WTC11 (cell line): ENCODE measurements around the gene PNMA1. TPM values are rescaled to one million over a fixed set of nuclear protein-coding genes. Genes with fewer than 3 reads are reported as not detected.

Experiments
- ATAC-seq: fragments of 200-7000 bp; cut with Tn5 transposase; 2 replicates; pipeline ENCODE4 v1.10.0; 2021; ENCODE audit warnings: mild to moderate bottlenecking, moderate library complexity
- CTCF ChIA-PET: fragments of 300-600 bp; sonication (Branson Sonifier 250); formaldehyde crosslinking; loops from one replicate; lab custom pipeline; 2021; ENCODE audit warnings: antibody characterized with exemption; lab: Charles Lee
- POLR2A ChIA-PET: fragments of 350-600 bp; sonication (Branson Sonifier 250); formaldehyde crosslinking; loops from one replicate; lab custom pipeline; 2021; ENCODE audit warnings: antibody characterized with exemption; lab: Charles Lee
- DNase-seq: peaks from one replicate; pipeline ENCODE4 v3.0.0; 2021; ENCODE audit warnings: low spot score
- H3K27ac Mint-ChIP-seq: 2 replicates; pipeline ENCODE4 v1.8.0; 2021; ENCODE audit warnings: mixed read lengths
- H3K27me3 Mint-ChIP-seq: 2 replicates; pipeline ENCODE4 v1.8.0; 2021; ENCODE audit warnings: low read depth, mild to moderate bottlenecking, moderate library complexity, mixed read lengths
- H3K36me3 Mint-ChIP-seq: 2 replicates; pipeline ENCODE4 v1.8.0; 2021; ENCODE audit warnings: mixed read lengths
- H3K4me1 Mint-ChIP-seq: 2 replicates; pipeline ENCODE4 v1.8.0; 2022; ENCODE audit warnings: mixed read lengths
- H3K4me3 Mint-ChIP-seq: 2 replicates; pipeline ENCODE4 v1.8.0; 2021; ENCODE audit warnings: mild to moderate bottlenecking, moderate library complexity, mixed read lengths
- H3K9me3 Mint-ChIP-seq: 2 replicates; pipeline ENCODE4 v1.8.0; 2021; ENCODE audit warnings: mixed read lengths
- AFF4 ChIP-seq: sonication (generic); formaldehyde crosslinking; IDR thresholded peaks from 2 replicates; pipeline ENCODE4 v1.8.1; 2023; ENCODE audit warnings: mild to moderate bottlenecking, missing genetic modification reagents, borderline replicate concordance
- ATF1 ChIP-seq: sonication (generic); formaldehyde crosslinking; IDR thresholded peaks from 2 replicates; pipeline ENCODE4 v1.8.1; 2023; ENCODE audit warnings: mild to moderate bottlenecking, moderate library complexity, missing genetic modification reagents
- ATF6 ChIP-seq: sonication (generic); formaldehyde crosslinking; IDR thresholded peaks from 2 replicates; pipeline ENCODE4 v1.8.1; 2023; ENCODE audit warnings: mild to moderate bottlenecking, missing genetic modification reagents
- CREB1 ChIP-seq: sonication (generic); formaldehyde crosslinking; IDR thresholded peaks from 2 replicates; pipeline ENCODE4 v1.8.0; 2023; ENCODE audit warnings: mild to moderate bottlenecking, missing genetic modification reagents
- EMX1 ChIP-seq: fragments of 250-450 bp; sonication (Bioruptor Pico); IDR thresholded peaks from 2 replicates; pipeline ENCODE4 v1.8.0; 2021; ENCODE audit warnings: mild to moderate bottlenecking
- FOXP1 ChIP-seq: sonication (generic); formaldehyde crosslinking; IDR thresholded peaks from 2 replicates; pipeline ENCODE4 v1.8.0; 2022; ENCODE audit warnings: missing genetic modification reagents, mild to moderate bottlenecking, moderate library complexity, borderline replicate concordance
- KAT7 ChIP-seq: sonication (generic); formaldehyde crosslinking; IDR thresholded peaks from 2 replicates; pipeline ENCODE4 v1.8.1; 2023; ENCODE audit warnings: missing genetic modification reagents, mild to moderate bottlenecking, borderline replicate concordance
- MAX ChIP-seq: sonication (generic); formaldehyde crosslinking; IDR thresholded peaks from 2 replicates; pipeline ENCODE4 v1.8.0; 2022; ENCODE audit warnings: mild to moderate bottlenecking, missing genetic modification reagents
- NR1H2 ChIP-seq: sonication (generic); formaldehyde crosslinking; IDR thresholded peaks from 2 replicates; pipeline ENCODE4 v1.9.0; 2021; ENCODE audit warnings: mild to moderate bottlenecking, moderate library complexity, missing genetic modification reagents
- NR2C2 ChIP-seq: sonication (generic); formaldehyde crosslinking; IDR thresholded peaks from 2 replicates; pipeline ENCODE4 v1.8.0; 2022; ENCODE audit warnings: mild to moderate bottlenecking, missing genetic modification reagents
- NR3C1 ChIP-seq: sonication (generic); formaldehyde crosslinking; conservative IDR thresholded peaks from 2 replicates; pipeline ENCODE4 v1.8.1; 2023; ENCODE audit warnings: low read depth, mild to moderate bottlenecking, missing genetic modification reagents
- RELA ChIP-seq: sonication (generic); formaldehyde crosslinking; IDR thresholded peaks from 2 replicates; pipeline ENCODE4 v1.8.1; 2022; ENCODE audit warnings: missing genetic modification reagents, mild to moderate bottlenecking, borderline replicate concordance
- SOX15 ChIP-seq: fragments of 250-450 bp; sonication (Bioruptor Pico); IDR thresholded peaks from 2 replicates; pipeline ENCODE4 v1.9.0; 2021; ENCODE audit warnings: mild to moderate bottlenecking
- TEAD1 ChIP-seq: sonication (generic); formaldehyde crosslinking; IDR thresholded peaks from 2 replicates; pipeline ENCODE4 v1.8.0; 2022; ENCODE audit warnings: mild to moderate bottlenecking, missing genetic modification reagents
- ZBTB21 ChIP-seq: sonication (generic); formaldehyde crosslinking; IDR thresholded peaks from 2 replicates; pipeline ENCODE4 v1.8.1; 2023; ENCODE audit warnings: mild to moderate bottlenecking, missing genetic modification reagents, borderline replicate concordance
- ZNF138 ChIP-seq: sonication (generic); formaldehyde crosslinking; conservative IDR thresholded peaks from 2 replicates; pipeline ENCODE4 v1.8.1; 2022; ENCODE audit warnings: mild to moderate bottlenecking, moderate library complexity, missing genetic modification reagents
- ZNF219 ChIP-seq: sonication (generic); formaldehyde crosslinking; IDR thresholded peaks from 2 replicates; pipeline ENCODE4 v1.8.0; 2023; ENCODE audit warnings: missing genetic modification reagents, mild to moderate bottlenecking, borderline replicate concordance
- ZNF423 ChIP-seq: fragments of 250-450 bp; sonication (Bioruptor Pico); IDR thresholded peaks from 2 replicates; pipeline ENCODE4 v2.1.2; 2022; ENCODE audit warnings: mild to moderate bottlenecking, moderate library complexity
- ZNF425 ChIP-seq: fragments of 250-450 bp; sonication (Bioruptor Pico); conservative IDR thresholded peaks from 2 replicates; pipeline ENCODE4 v1.9.0; 2021; ENCODE audit warnings: mild to moderate bottlenecking
- total RNA-seq: library from RNA; stranded (reverse); gene quantifications from 3 replicates; pipeline ENCODE4 v1.2.3, GENCODE V29; 2021

Gene PNMA1
- total RNA-seq, 1 experiment from 2014 or later, result 46.0 TPM

- TF ChIP-seq ATF1, result no peak
- TF ChIP-seq KAT7 (CRISPR knock-in tag), result 0 out of 2 replicates have a peak, but pooled peaks have one; percentile 41
- TF ChIP-seq ZNF138, result no peak
- no peak for TF ChIP-seq SOX15 (CRISPR knock-in tag)
- TF ChIP-seq TEAD1 (CRISPR knock-in tag), result no peak
- TF ChIP-seq ZBTB21 (CRISPR knock-in tag), result no peak
- no peak for TF ChIP-seq NR2C2 (CRISPR knock-in tag)
- TF ChIP-seq NR1H2, result no peak
- no peak for TF ChIP-seq ZNF423
- TF ChIP-seq ZNF219 (CRISPR knock-in tag), result no peak
- peak; percentile 61; the same call in 1 of the 2 replicates for TF ChIP-seq FOXP1 (CRISPR knock-in tag)
- TF ChIP-seq CREB1 (CRISPR knock-in tag), result no peak
- TF ChIP-seq NR3C1 (CRISPR knock-in tag), result no peak
- TF ChIP-seq RELA (CRISPR knock-in tag), result no peak
- TF ChIP-seq MAX, result 0 out of 2 replicates have a peak, but pooled peaks have one; percentile 56
- TF ChIP-seq, all 79 proteins: peak for 3
These were observed 27.8 kb upstream of the PNMA1 start (continued) for GRCh38 chr14:73741876-73742519.

- DNase-seq (peak; percentile 69), ATAC-seq (peak; percentile 87)
These were observed 27.2 kb upstream of the PNMA1 start for GRCh38 chr14:73741386-73741875.

More at GRCh38 chr14:73741386-73741875, 27.2 kb upstream of the PNMA1 start:
- H3K36me3 Mint-ChIP-seq, result peaks cover 8% of the 10 kb centered on the region; the same call in 1 of the 2 replicates
- CTCF ChIA-PET, result interaction anchor here (0.5 to 5.5 kb wide), 19 partner anchors 8 to 504 kb away, joined by 3 to 74 read pairs (median 5); partner anchors contain the start of gene ACOT2
- POLR2A ChIA-PET, result interaction anchor here (0.8 to 2.0 kb wide), 5 partner anchors 9 to 39 kb away, joined by 3 to 9 read pairs (median 3); a partner anchor contains a TSS
- H3K27me3 Mint-ChIP-seq, result no peaks in the 10 kb centered on the region
- no peaks in the 10 kb centered on the region for H3K9me3 Mint-ChIP-seq
- peak overlapping the region; percentile 41 for H3K4me3 Mint-ChIP-seq
- no peak for TF ChIP-seq ATF6
- TF ChIP-seq AFF4 (CRISPR knock-in tag), result no peak
- TF ChIP-seq SOX15 (CRISPR knock-in tag), result no peak
- no peak for TF ChIP-seq EMX1 (CRISPR knock-in tag)
- no peak for TF ChIP-seq ZNF425
- peak overlapping the region; percentile 94 for H3K27ac Mint-ChIP-seq
- peaks cover 48% of the 10 kb centered on the region for H3K4me1 Mint-ChIP-seq
